ENCODE data around the gene TOX4. TPM values are rescaled to one million over a fixed set of nuclear protein-coding genes. Genes with fewer than 3 reads are reported as not detected.

TOX4 gene
- total and polyA plus RNA-seq, 9 of the 15 experiments (the other 6 are each of a cell fraction or from before 2014, with no cell fraction given) = 9.9 to 76.5 (median 41.0) TPM

GRCh38 chr14:21525962-21526671, 49.1 kb downstream of the TOX4 start, which contains the start of gene SALL2 (continued):
- TF ChIP-seq GMEB1 (CRISPR knock-in tag; IDR thresholded peaks at IDR 0.05) (no peak), HDAC2 (IDR thresholded peaks at IDR 0.05) (no peak), TRIM24 (IDR thresholded peaks at IDR 0.05) (peak in 1 of 2 experiments; percentile 52; a peak in 2 of 4 replicates), NR2C2 (CRISPR knock-in tag; IDR thresholded peaks at IDR 0.05) (no peak), NR2C2 (tag; IDR thresholded peaks at IDR 0.05) (no peak), HSF4 (CRISPR knock-in tag; IDR thresholded peaks at IDR 0.05; ENCODE audit: borderline replicate concordance) (no peak), CHAMP1 (IDR thresholded peaks at IDR 0.05) (no peak), ZNF174 (CRISPR knock-in tag; IDR thresholded peaks at IDR 0.05) (no peak), ZNF316 (IDR thresholded peaks at IDR 0.05) (no peak), RBFOX2 (IDR thresholded peaks at IDR 0.05; ENCODE audit: low read depth, low read length) (peak; percentile 75), GATAD2A (IDR thresholded peaks at IDR 0.05) (no peak), EP400 (IDR thresholded peaks at IDR 0.05) (peak; percentile 38; the same call in 1 of the 2 replicates), ETV6 (IDR thresholded peaks at IDR 0.05; ENCODE audit: borderline replicate concordance in 1 of 2, low read depth in 2 of 2, low read length in 1 of 2) (no peak), ETV6 (CRISPR knock-in tag; IDR thresholded peaks at IDR 0.05; ENCODE audit: borderline replicate concordance) (no peak), WHSC1 (IDR thresholded peaks at IDR 0.05; ENCODE audit: low read length) (no peak), TCF15 (CRISPR knock-in tag; IDR thresholded peaks at IDR 0.05) (no peak), ATF7 (IDR thresholded peaks at IDR 0.05) (peak; percentile 62), SAFB2 (IDR thresholded peaks at IDR 0.05; ENCODE audit: borderline replicate concordance, low read depth, low read length, severe bottlenecking) (no peak), SRSF7 (optimal IDR thresholded peaks at IDR 0.05; ENCODE audit: low read depth, low read length) (no peak), TEAD4 (IDR thresholded peaks at IDR 0.05; ENCODE audit: low read length) (no peak), TEAD4 (CRISPR knock-in tag; IDR thresholded peaks at IDR 0.05; ENCODE audit: borderline replicate concordance) (no peak), NKRF (IDR thresholded peaks at IDR 0.05; ENCODE audit: borderline replicate concordance) (no peak)
